ENCODE results near the gene CD200.
"Not testable (repeated sequence)": the region's sequence is repeated elsewhere in the genome, so short reads cannot be mapped to it uniquely, and the experiment has no call there.

CD200 gene

DNA sequence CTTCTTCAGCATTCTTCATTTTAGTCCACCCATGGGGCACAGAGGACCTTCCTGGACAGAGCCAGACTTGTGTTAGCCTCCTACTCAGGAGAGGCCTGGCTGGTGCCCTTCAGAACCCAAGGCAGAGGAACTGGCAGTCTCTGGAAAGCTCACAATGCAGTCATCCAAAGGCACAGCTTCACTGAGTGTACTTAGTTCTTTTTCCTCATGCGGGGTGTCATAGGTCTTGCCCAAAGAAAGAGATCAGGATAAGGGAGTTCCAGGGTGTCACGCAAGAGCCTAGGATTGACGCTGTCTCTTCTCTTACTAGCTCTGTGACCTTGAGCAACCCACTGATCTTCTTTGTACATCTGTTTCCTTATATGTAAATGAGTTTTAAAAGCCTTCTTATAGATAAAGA is 58.7 kb downstream of the CD200 start:
- no peak for DNase-seq

DNA sequence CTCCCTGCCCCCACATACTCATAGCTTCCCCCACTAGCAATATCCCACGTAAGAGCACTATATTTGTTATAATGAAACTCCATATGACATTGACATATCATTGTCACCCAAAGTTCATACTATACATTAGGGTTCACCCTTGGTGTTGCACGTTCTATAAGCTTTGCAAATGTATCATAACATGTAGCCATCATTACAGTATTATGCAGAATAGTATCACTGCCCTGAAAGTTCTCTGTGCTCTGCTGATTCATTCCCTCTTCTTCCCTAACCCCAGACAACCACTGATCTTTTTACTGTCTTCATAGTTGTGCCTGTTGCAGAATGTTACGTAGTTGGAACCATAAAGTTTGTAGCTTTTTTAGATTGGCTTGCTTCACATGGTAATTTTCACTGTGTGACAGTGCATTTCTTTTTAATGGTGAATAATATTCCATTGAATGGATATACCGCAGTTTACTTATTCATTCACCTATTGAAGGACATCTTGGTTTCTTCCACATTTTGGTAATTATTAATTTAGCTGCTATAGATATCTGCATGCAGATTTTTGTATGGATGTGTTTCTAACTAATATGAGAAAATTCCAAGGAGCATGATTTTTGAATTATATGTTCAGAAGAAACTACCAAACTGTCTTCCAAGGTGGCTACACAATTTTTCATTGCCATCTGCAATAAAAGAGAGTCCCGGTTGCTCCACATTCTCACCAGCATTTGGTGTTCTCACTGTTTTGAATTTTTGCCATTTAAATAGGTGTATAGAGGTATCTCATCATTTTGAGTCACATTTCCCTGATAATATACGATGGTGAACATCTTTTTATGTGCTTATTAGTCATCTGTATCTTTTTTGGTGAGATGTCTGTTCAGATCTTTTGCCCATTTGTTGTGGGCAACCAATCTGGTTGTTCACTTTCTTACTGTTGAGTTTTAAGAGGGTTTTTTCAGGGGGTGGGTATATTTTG is 59.7 kb downstream of the CD200 start:
- no peak for DNase-seq

DNA sequence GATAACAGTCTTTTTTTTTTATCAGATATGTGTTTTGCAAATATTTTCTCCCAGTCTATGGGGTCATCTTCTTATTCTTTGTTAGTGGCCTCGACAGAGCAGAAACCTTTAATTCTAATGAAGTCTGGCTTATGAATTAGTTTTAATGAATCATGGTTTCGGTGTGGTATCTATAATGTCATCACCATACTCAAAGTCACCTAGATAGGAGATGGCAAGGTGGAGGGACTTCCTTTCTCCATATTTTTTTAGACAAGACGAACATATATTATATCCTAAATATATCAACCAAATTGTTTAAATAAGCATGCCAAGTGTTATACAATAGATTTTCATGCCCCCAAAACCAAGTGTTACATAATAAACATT is 60.4 kb downstream of the CD200 start:
- DNase-seq: no peak

DNA sequence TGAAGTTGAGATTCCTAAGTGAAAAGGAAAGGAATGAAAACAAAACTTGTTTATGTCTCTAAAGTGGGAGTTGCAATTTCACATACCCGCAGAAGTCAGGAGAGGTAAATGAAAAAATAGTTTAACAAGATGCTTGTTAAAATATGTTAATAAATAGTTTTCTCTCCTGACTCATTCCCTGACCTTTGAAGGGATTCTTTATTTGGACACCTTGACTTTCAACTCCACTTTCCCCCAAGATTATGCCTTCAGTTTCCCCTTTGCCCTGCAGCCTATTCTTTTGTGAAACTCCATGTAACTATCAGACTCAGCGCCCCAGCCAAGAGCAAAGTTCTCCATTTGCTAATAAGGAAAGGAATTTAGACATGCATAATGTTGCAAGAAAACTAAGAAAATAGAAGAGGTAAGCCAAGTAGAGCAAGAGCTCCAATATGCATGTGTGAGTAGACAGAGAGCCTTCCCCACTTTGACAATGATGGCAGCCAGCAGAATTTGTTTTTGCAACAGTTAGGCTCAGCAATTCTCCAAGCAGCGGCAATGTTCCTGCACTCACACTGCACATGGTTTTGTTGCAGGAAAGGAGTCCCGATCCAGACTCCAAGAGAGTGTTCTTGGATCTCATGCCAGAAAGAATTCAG is 61.2 kb downstream of the CD200 start:
- no peak for DNase-seq

DNA sequence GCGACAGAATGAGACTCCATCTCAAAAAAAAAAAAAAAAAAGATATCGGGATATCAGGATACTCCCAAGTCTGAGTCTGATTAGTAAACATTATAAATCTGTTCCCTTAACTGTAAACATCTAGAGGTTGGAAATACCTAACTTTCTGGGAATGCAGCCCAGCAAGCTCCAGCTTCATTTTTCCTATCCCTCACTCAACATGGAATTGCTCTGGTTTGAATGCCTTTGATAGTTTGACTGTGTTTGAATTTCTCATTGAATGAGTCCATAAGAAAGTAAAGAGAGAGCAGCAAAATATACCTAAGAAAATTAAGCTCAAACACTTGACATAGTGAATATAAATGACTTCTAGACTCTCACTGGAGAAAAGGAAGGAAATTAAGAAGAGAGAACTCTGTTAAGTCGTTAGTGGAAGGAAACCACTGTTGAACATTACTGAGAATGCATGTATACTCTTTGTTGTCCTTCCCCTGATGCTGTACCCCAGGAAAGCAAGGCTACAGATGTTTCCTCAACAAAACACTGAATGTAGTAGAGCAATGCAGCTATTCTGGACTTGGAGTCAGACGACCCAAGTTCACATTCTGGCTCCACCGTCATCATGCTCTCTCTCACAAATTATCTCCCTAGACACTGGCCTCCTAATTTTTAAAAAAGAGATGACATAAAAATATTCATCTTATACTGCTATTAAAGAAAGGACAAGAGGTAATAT is 62.4 kb downstream of the CD200 start:
- no peak for DNase-seq

DNA sequence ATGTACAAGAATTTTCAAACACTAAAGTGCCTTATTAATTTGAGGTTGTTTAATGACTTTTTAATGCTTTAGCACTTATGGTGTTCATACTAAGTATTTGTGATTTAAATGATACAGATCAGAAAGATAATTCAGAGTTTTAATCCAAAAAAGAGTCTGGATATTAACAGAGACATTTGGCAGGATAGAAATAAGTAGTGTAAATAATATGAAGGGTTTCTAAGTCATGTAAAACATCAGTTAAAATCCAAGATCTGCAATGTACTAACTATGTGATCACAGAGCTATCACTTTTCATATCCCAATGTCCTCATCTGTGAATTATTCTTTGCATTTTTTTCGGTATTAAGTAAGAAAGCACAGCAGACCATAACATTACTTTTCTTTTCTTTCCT is 62.9 kb downstream of the CD200 start:
- DNase-seq: no peak

DNA sequence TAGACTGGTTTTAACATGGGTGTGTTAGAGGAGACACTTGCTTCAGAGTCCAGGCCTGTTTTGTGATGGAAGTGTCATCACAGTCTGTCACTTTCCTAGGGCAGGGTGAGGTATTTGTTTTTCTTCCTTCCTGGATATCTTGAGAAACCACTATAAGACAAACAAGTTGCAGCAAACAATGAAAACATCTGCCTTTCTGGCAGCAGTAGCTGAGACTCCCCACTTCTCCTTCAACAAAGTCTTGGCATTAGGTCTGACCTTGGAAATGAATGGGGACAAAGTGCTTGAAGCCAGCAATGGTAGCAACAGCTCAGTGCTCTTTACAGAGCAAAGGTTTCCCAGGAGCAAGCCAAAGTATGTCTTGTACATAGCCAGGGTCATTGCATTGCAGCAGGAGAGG is 64.6 kb downstream of the CD200 start:
- no peak for DNase-seq

DNA sequence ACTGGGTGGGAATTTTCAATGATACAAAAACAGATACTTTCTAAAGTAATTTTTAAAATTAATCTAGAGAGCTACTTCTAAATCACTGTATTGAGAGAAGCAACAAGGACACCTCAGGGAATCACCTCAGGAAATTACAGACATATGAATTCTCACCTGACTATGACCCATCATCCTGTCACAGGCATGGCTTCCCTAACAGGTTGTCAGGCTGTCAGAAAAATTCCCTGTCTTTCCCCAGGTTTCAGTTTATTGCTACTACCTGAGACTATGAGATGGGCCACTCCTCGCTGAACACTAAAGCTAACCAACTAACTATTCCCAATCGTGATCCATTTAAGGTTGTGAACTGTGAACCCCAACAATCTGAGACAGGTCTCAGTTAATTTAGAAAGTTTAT is 66.1 kb downstream of the CD200 start:
- no peak for DNase-seq

DNA sequence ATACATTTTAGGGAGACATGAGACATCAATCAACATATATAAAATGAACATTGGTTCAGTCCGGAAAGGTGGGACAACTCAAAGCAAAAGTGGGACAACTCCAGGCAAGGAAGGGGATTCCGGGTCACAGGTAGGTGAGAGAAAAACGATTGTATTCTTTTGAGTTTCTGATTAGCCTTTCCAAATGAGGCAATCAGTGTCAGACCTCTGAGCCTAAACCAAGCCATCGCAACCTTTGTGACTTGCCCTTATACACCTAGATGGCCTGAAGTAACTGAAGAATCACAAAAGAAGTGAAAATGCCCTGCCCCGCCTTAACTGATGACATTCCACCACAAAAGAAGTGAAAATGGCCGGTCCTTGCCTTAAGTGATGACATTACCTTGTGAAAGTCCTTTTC is 66.6 kb downstream of the CD200 start:
- DNase-seq: not testable (repeated sequence)

DNA sequence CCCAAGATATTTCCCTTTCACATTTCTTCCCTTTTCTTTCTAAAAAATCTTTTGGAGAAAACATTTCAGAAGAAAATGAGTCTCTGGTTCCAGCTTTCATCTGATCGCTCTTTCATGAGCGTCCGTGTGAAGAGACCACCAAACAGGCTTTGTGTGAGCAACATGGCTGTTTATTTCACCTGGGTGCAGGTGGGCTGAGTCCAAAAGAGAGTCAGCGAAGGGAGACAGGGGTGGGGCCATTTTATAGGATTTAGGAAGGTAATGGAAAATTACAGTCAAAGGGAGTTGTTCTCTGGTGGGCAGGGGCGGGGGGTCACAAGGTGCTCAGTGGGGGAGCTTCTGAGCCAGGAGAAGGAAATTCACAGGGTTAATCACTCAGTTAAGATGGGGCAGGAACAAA is 67.4 kb downstream of the CD200 start:
- not testable (repeated sequence) for DNase-seq

DNA sequence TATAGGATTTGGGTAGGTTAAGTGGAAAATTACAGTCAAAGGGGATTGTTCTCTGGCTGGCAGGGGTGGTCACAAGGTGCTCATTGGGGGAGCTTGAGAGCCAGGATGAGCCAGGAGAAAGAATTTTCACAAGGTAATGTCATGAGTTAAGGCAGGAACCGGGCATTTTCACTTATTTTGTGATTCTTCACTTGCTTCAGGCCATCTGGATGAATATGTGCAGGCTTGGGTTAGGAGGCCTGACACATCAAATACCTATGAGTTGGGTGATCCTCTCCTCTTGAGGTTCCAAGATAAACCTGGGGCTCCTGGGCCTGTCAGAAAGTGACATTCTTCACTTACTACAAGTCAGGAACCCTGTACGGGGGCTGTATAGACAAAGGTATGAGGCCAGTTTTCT is 68.7 kb downstream of the CD200 start:
- no peak for DNase-seq

DNA sequence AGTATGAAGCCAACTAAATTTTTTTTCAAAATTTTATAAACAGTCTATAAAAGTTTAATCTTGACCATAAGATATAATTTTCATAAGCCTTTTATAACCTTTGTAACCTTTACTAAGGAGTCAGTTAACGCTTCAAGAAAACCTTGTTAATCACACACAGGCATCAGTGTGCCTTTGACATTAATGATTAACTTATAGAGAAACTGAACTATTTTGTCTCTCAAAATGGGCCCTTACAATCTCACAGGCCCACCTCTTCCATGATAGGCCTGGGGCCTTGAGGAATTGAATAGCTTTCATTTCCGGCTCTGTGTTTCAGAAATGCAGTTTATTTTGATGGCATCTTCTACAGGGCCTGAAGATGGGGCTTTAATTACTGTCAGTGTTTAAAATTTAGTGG is 70.1 kb downstream of the CD200 start:
- DNase-seq: no peak

DNA sequence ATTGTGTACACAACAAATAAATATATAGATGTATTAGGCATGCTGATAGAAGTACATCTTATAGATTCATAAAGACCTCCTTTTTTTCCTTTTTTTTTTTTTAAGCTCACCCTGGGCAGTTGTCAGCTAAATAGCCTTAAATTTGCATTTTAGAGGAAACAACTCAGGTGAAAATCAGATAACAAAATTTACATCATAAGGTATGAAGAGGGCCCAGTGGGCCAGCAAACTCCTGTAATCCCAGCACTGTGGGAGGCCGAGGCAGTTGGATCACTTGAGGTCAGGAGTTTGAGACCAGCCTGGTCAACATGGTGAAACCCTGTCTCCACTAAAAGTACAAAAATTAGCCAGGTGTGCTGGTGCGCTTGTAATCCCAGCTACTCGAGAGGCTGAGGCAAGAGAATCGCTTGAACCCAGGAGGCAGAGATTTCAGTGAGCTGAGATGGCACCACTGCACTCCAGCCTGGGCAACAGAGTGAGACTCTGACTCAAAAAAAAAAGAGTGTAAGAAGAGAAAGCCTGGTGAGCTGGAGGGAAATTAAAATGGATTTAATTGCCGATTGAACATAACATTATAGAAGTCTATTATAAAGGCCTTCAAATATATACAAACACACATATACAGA is 72.1 kb downstream of the CD200 start:
- not testable (repeated sequence) for DNase-seq

DNA sequence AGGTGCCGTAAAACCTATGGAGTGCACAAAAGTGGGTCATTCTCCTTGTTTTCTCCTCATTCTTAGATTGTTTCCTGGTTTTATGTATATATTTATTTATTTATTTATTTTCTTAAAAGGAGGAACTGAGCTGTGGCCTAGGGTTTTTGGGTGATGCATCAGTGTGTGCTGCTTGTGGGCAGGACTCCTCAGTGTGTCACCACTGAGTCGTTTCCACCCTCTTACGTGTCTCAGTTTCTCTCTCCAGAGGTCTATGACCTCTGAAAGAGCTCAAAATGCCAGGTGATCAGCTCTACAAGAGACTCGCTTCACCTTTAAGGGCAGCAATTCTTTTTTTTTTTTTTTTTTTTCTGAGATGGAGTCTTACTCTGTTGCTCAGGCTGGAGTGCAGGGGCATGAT is 72.9 kb downstream of the CD200 start:
- DNase-seq: no peak

DNA sequence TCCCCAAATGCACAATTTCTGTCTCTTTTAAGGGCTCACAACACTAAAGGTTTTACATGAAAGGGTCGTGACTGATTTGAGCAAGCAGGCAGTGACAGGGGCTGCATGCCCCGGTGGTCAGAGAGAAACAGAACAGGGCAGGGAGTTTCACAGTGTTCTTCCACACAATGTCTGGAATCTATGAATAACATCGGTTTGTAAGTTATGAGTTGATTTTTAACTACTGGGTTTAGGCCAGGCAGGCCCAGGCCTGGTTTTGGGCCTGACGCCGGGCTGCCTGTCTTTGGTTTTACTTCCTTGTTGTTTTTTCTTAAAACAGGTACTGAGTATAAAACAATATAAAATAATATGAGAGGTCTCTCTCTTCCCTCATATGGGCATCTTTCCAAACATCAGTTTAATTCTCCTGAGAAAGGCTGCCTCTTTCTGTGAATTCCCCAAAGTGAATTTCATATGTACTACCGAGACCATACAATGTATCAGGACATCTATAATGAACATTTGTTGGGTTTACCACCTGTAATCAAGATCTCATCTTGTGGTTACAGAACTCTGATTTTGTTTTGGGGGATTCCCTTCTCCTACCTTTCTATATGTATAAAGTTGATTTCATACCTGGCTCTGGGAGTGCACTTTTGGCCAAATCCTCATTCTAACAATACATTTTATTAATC is 74.4 kb downstream of the CD200 start:
- DNase-seq: no peak

DNA sequence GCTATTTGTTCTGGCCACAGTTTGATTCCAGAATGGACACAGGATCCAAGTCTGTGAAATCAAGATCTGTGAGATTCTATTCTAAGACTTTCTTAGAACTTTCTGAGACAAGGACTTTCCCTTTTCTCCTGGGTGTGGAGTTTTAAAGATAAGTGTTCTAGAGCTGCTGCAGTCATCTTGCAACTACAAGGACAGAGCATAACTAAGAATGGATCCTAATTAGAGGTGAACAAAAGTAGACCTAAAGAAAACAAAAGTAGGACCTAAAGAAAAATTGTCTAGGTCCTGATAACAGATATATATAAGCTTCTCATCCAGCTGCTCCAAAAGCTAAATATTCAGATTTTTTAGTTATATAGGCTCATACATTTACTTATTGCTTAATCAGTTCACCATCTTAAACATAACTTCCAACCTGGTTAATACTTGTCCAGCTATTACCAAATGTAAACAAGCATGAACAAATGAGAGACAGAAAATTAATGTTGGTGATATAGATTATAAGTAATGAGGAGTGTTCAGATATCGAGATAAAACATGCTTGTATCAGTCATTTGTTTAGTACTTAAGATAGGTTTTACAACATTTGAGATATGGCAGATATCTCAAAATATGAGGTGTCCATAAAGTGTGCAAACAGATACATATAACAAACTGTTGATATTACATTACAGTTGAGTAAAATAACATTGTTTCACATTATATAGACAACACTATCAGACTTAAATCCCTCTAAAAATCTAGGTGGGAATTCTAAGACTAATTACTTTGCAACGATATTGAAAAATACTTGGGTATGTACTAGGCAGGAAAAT is 75.1 kb downstream of the CD200 start:
- DNase-seq: no peak

DNA sequence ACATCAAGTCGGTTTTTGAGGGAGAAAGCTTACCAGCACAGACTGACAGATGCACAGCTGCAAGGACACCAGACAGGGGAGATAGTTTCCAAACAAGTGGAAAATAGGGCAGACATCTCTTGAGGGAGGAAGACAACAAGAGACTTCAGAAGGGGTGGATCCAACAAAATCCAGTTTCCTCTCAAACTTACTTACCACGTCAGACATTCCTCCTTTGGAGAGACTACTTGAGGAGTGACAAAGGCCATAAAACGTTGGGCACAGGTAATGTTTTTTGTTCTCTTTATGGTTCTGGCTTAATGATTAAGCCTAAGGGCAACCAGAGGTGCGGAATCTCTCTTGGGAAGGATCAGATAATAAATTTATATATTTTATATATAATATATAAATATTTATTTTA is 76.1 kb downstream of the CD200 start:
- DNase-seq: no peak

DNA sequence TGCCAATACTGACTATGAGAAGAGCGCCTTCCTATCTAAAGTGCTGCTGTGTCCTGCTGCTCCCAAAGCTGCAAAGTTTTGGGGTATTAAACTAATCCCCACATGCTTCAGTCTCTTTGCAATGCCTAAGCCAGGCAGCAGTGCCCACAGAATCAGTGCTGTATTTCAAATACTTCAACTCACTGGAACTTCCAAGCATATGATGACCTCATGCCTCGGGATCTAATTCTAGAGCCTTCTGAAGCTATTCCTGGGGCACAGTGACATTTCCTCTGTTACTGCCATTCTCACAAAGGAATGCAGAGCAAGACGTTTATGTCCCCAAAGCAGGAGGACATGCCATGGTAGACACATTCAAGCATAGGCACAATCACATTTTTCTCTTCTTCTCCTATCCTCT is 78.5 kb downstream of the CD200 start:
- peak; percentile 11 for DNase-seq
